ENCODE results near the gene VARS2.

DNA sequence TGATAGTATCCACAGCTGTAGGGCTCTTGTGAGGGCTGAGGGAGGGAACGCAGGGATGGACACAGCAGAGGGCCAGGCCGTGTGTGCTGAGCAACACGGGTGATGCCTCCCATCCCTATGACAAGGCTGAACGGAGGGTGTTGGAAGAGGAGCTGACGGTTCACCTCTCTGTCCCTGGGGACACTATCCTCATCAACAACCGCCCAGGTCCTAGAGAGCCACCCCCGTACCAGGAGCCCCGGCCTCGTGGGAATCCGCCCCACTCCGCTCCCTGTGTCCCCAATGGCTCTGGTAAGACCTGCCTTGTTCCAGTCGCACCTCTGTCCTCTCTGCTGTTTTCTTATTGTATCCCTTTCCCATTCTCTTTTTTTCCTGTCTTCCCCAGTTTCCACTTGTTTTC is 19.7 kb upstream of the VARS2 start:
- TF ChIP-seq, protein P1, sequence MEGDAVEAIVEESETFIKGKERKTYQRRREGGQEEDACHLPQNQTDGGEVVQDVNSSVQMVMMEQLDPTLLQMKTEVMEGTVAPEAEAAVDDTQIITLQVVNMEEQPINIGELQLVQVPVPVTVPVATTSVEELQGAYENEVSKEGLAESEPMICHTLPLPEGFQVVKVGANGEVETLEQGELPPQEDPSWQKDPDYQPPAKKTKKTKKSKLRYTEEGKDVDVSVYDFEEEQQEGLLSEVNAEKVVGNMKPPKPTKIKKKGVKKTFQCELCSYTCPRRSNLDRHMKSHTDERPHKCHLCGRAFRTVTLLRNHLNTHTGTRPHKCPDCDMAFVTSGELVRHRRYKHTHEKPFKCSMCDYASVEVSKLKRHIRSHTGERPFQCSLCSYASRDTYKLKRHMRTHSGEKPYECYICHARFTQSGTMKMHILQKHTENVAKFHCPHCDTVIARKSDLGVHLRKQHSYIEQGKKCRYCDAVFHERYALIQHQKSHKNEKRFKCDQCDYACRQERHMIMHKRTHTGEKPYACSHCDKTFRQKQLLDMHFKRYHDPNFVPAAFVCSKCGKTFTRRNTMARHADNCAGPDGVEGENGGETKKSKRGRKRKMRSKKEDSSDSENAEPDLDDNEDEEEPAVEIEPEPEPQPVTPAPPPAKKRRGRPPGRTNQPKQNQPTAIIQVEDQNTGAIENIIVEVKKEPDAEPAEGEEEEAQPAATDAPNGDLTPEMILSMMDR (IDR thresholded peaks at IDR 0.05; ENCODE audit: low read length), result no peak
- no peak for TF ChIP-seq EZH2 (optimal IDR thresholded peaks at IDR 0.05; ENCODE audit: low read depth, low read length)

All from MM.1S (cell line).